ENCODE measurements around the gene GCLC.
"Not testable (repeated sequence)": the region's sequence is repeated elsewhere in the genome, so short reads cannot be mapped to it uniquely, and the experiment has no call there.

The GCLC gene

GRCh38 chr6:53556986-53557715 lies 12.2 kb upstream of the GCLC start:
- no peak for DNase-seq

DNA sequence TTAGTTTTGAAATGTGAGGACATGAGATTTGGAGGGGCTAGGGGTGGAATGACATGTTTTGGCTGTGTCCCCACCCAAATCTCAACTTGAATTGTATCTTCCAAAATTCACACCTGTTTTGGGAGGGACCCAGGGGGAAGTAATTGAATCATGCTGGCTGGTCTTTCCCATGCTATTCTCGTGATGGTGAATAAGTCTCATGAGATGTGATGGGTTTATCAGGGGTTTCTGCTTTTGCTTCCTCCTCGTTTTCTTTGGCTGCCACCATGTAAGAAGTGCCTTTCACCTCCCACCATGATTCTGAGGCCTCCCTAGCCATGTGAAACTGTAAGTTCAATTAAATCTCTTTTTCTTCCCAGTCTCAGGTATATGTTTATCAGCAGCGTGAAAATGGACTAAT lies 8.7 kb upstream of the GCLC start:
- DNase-seq: not testable (repeated sequence)

DNA sequence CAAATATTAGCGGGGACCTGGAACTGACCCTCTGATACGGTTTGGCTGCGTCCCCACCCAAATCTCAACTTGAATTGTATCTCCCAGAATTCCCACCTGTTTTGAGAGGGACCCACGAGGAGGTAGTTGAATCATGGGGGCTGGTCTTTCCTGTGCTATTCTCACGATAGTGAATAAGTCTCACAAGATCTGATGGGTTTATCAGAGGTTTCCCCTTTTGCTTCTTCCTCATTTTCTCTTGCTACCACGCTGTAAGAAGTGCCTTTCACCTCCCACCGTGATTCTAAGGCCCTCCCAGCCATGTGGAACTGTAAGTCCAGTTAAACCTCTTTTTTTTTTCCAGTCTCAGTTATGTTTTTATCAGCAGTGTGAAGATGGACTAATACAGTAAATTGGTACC lies 6.8 kb upstream of the GCLC start:
- not testable (repeated sequence) for DNase-seq

DNA sequence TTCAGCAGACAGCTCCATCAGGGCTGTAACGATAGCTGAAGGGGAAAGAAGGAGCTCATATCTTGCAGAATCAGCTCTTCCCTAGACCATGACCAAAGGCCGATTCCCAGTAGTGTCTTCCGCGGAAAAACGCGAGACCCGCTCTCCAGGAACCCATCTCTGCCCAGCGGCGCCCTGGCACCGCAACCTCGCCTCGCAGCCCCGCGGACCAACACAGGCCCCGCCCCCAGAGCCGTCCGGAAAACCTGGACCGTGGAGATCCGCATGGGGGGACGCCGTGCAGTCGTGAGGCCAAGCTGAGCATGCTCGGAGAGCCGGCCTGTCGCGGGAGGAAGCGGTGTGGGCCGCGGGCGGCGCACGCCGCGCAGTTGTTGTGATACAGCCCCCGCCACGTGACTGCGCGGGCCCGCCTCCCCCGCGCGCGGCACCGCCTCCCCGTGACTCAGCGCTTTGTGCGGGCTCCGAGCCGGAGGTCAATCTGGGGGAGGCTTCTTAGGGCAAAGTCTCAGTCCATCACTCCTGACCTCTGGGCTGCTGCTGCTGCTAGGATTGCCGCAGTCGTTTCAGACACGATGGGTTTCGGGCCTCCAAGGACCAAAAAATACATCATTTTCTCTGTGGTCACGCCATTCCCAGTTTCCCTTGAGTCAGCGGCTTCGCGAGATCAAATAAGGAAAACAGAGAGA lies 3.1 kb upstream of the GCLC start:
- peak; percentile 72 for DNase-seq

DNA sequence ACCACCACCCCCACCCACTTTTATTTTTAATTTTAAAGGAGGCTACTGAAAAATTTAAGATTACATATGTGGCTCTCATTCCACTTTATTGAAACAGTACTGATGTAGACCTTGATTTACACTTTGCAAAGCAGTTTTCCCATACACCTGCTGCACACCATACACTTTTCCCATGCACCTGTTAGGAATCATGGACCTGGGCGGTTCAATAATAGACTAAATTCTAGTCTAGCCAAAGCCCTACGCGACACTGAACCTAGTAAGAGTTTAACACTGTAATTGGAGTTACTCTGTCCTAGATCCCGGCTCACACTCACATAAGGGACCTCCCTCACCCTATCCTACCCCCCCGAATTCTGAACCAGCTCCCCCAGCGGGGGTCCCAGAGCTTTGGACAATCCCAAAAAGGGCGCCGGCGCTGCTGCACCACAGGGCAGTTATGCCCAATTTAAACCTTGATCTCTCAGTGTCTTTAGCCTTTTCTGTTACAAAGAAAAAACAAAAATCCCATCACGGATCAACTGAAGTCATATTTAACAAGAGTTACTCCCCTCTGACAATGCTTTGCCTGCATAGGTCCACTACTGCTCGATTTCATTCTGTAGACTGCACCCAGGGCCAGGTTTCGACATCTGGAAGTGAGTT lies 2.4 kb upstream of the GCLC start:
- DNase-seq: no peak

DNA sequence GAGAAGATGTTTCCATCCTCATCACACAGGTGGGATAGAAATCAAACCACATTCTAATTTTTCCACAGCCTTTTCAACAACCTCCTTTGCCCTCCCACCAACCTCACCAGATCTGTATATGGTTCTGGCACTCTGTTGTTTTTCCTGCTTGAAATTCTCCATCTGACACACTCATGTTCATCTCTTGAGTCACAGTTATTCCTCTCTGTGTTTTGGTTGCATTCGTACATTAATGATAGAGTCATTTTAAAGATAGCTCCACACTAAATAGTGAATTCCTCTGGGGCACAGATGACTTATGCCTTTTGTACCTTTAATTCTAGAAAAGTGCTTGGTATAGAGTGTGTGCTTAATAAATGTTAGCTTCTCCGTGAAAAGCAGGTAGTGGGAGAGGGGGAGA lies 1.4 kb upstream of the GCLC start:
- DNase-seq: no peak

DNA sequence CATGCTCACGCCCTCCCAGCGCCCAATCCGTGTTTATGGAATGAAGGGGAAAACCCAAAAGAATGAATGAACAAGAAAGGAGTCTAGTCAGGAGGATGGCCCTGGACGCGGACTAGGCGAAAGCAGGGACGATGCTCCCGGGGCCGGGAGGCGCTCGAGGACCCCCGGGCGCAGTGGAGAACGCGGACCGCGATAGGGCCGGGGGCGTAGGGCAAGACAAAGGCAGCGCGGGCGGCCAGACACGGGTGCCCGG lies 758 bp downstream of the GCLC start:
- DNase-seq: no peak

GRCh38 chr6:53543359-53544216 lies 1.3 kb downstream of the GCLC start:
- DNase-seq: no peak

- no peak for DNase-seq
These were observed 3.0 kb downstream of the GCLC start for GRCh38 chr6:53541900-53542299.

DNA sequence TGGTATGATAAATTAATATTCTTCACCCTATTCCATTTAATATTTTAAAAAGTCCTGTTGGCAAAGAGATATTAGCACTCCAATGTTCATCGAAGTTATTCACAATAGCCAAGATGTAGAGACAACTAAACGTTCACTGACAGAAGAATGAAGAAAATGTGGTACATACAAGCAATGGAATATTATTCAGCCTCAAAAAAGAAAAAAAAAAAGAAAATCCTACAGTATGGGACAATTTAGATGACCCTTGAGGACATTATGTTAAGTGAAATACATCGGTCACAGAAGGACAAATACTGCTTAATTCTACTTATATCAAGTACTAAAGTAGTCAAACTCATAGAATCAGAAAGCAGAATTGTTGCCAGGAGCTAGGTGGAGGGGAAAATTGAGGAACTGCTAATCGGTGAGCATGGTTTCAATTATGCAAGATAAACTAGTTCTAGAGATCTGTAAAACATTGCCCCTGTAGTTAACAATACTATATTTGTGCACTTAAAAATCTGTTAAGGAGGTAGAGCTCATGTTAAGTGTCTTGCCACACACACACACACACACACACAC lies 4.7 kb downstream of the GCLC start:
- DNase-seq: no peak

- no peak for DNase-seq
These were observed 5.3 kb downstream of the GCLC start for GRCh38 chr6:53539561-53539960.

- no peak for DNase-seq
These were observed 8.3 kb downstream of the GCLC start for GRCh38 chr6:53536561-53536960.

DNA sequence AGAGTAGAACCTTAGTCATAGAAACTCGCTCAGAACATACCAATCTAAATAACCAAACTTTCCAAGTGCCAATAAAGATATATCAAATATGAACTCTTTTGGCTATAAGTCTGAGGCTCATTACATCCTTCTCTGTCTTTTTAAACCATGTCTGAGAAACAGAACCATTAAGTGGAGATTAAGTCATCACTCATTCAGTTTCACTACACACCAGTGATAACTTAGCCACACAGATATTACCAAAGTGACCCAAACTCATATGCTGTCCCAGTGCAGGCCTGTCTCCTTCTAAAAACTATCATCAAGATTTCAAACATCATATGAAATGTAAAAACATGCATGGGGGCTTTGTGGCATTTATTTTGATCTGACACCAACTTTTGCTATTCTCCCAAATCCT lies 12.0 kb downstream of the GCLC start:
- DNase-seq: no peak

DNA sequence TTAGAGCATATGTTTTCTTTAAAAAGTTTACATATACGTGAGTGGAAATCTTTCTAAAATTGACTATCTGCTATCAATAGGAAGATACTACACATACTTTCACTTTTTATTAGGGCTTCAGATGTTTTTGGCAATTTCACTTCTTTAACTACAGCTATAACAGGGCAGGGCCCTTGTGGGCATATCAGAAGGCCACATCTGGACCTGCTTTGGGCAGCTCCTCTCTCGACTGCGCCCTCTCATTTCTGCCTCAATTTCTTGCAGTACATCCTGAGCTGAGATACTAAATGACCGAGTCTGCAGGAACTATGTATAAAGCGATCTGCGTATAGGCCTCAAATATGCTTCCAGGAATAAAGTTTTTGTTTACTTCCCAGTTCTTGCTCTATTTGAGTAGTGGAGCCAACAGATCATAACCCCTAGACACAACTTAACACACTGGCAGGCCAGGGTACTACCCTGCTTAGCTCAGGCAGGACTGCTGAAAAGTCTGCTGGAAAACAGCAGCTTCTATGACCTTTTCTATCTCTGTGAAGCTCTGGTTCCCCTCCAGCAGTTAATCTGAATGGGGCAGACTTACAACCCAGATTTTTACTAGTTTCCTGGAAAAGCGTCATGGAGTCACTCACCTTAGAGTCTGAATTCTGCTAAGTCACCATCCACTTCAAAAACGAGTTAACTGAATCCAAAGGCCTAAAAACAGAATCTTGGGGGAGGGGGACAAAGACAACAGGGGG lies 12.7 kb downstream of the GCLC start:
- no peak for DNase-seq

DNA sequence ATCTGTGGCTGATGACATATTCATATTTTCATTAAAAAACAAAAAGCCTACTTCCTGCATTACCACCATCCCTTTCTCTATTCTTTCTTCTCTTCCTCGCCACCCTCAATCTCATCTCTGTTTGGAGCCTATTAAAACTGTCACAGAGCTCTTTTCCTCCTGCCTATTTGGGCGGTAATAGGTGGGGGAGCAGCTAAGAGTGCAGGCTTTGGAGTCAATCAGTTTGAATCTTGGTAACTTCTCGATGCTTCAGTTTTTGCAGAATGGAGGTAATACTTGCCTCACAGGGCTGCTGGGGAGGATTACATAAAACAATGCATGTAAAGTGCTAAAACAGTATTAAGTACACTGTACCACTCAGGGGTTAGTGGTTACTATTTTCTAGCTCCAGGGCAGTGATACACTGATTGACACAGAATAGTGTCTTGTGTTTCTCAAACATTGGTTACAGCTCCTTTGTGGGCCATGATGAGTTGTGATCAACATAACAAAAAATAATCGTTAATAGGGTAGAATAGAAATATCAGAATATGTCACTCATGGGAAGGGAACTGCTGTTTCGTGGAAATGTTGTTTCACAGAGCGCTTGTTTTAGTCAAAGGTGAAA lies 14.0 kb downstream of the GCLC start:
- DNase-seq: no peak

DNA sequence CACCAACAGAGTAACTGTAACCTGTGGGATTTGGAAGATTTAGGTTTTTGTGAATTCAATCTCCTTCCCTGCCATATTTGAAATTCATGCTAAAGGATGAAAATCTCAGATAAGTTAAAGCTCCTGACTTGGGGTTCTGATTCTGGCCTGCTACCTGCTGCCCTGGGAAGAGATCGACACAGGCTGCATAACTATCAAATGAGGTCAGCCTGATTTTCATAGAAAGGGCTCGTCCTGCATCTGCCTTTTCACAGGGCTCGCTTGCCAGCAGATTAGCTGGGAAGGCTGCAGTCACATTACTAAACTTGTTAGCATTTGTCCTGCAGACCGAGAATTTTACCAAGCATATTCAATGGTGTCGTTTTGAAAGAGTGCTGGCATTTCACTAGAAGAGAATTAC lies 14.6 kb downstream of the GCLC start:
- DNase-seq: no peak

GRCh38 chr6:53529324-53530036 lies 15.4 kb downstream of the GCLC start:
- no peak for DNase-seq

DNA sequence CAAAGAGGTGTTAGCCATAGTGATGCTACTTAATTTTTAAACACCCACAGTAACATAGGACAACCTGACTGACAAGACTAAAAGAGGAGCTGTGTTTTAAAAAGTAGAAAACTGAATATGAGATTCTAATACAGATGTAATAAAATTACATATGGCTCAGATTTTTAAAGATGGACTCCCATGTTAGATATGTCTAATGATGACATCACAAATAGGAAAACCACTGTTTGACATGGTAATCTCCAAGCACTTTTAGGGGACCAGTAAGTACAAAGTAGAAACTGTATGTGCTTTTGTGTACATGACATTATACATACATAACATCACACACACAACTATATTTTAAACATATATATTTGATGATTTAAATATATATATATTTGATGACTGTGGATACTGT lies 16.8 kb downstream of the GCLC start:
- DNase-seq: no peak

DNA sequence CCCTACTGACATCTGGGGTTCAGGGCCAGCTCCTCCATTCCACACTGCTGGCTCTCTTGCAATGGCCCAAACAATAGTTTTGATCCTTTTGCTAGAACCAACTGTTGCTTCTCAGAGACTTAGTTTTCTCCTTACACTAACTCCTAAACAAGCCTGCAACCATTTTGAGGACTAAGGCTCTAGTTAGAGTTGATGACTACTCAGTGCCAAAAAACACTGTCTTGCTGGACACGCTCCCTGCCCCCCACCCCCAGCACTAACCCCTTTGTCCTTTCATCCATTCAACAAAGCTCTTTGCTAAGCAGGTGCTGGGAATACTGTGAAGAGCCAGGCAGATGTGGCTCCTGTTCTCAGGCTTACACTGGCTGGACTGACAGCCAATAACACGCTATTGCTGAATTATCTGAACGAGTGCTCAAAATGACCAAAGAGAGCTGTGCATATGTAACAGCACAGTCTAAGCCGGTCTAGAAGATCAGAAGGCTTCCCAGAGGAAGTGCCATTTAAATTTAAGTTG lies 17.6 kb downstream of the GCLC start:
- no peak for DNase-seq

DNA sequence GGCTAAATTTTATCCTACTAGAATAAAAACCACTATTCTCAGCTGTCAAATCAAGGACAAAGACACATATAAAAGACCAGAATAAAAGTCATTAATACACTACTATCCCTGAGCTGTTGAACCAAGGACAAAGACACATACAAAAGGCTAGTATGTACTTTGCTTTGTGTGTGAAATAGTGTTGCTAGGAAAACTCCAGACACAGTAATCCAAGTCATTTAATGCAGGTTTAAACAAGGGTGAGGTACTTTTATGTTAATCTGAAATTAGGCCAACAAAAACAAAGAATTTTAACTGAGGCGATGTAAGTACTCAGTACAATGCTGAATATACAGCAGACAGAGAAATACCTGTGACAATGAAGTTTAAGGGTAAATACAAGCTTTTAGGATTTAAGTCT lies 18.9 kb downstream of the GCLC start:
- no peak for DNase-seq

- no peak for DNase-seq
These were observed 20.5 kb downstream of the GCLC start for GRCh38 chr6:53524455-53524815.

All from NCI-H524 treated with DMSO at 0.1 percent for 48 hours (cell line).